Ramos (cell line): ENCODE results near the gene MYL7.
"Not testable (repeated sequence)": the region's sequence is repeated elsewhere in the genome, so short reads cannot be mapped to it uniquely, and the experiment has no call there.

Source experiments
- in situ Hi-C: fragments of 300-500 bp; cut with MboI; formaldehyde crosslinking; loops from one replicate; pipeline ENCODE4 v1.14.3; 2022; ENCODE audit warnings: low sequenced_read_pairs; ENCODE audit not compliant: unreplicated experiment

Gene MYL7

GRCh38 chr7:44172803-44173424 lies 31.8 kb upstream of the MYL7 start:
- in situ Hi-C loops: no loop called here

GRCh38 chr7:44172352-44172751 lies 31.2 kb upstream of the MYL7 start:
- in situ Hi-C loops: no loop called here

GRCh38 chr7:44171901-44172300 lies 30.8 kb upstream of the MYL7 start:
- in situ Hi-C loops: not testable (repeated sequence)

- in situ Hi-C loops: no loop called here
These were observed 26.8 kb upstream of the MYL7 start for GRCh38 chr7:44167920-44168319.

- in situ Hi-C loops: no loop called here
These were observed 22.5 kb upstream of the MYL7 start for GRCh38 chr7:44163591-44163990.

GRCh38 chr7:44162785-44163395 lies 21.8 kb upstream of the MYL7 start:
- in situ Hi-C loops: no loop called here

GRCh38 chr7:44162179-44162578 lies 21.0 kb upstream of the MYL7 start:
- in situ Hi-C loops: no loop called here

- in situ Hi-C loops: no loop called here
These were observed 20.2 kb upstream of the MYL7 start for GRCh38 chr7:44161371-44161770.

- in situ Hi-C loops: no loop called here
These were observed 18.9 kb upstream of the MYL7 start for GRCh38 chr7:44159824-44160630.

GRCh38 chr7:44158873-44159631 lies 17.9 kb upstream of the MYL7 start:
- in situ Hi-C loops: no loop called here

GRCh38 chr7:44158096-44158872 lies 17.2 kb upstream of the MYL7 start:
- in situ Hi-C loops: no loop called here

- in situ Hi-C loops: no loop called here
These were observed 16.3 kb upstream of the MYL7 start for GRCh38 chr7:44157116-44158080.

GRCh38 chr7:44156453-44157010 lies 15.4 kb upstream of the MYL7 start:
- in situ Hi-C loops: no loop called here

- in situ Hi-C loops: no loop called here
These were observed 14.4 kb upstream of the MYL7 start for GRCh38 chr7:44155191-44156185.

- in situ Hi-C loops: no loop called here
These were observed 13.6 kb upstream of the MYL7 start for GRCh38 chr7:44154703-44155102.

- in situ Hi-C loops: no loop called here
These were observed 12.8 kb upstream of the MYL7 start for GRCh38 chr7:44153948-44154335.
